Activated CD8-positive, alpha-beta T cell treated with anti-CD3 and anti-CD28 coated beads, Interleukin-2, amount 10 ng/mL, durations not matched to agents 7 days and 5 days (primary cell): Measurements from ENCODE around the gene ASXL2. TPM values are rescaled to one million over a fixed set of nuclear protein-coding genes. Genes with fewer than 3 reads are reported as not detected.

ENCODE experiments used
- ATAC-seq: fragments of 150-1000 bp; cut with Tn5 transposase; one replicate; pipeline ENCODE4 v1.10.0; 2021; ENCODE audit warnings: moderate library complexity
- CTCF ChIA-PET: fragments of 350-600 bp; sonication (Branson Sonifier 250); formaldehyde crosslinking; loops from one replicate; lab custom pipeline; 2021; ENCODE audit warnings: antibody characterized with exemption; lab: Charles Lee
- POLR2A ChIA-PET: fragments of 350-600 bp; sonication (Branson Sonifier 250); formaldehyde crosslinking; loops from one replicate; lab custom pipeline; 2021; ENCODE audit warnings: antibody characterized with exemption; lab: Charles Lee
- DNase-seq: peaks from one replicate; pipeline ENCODE4 v3.0.0-alpha.2; 2020
- H3K27ac Mint-ChIP-seq: one replicate; pipeline ENCODE4 v1.8.0; 2021; ENCODE audit warnings: mild to moderate bottlenecking, mixed read lengths
- H3K27me3 Mint-ChIP-seq: one replicate; pipeline ENCODE4 v1.8.0; 2021; ENCODE audit warnings: low read depth, mixed read lengths
- H3K36me3 Mint-ChIP-seq: one replicate; pipeline ENCODE4 v1.8.0; 2021; ENCODE audit warnings: low read depth, mixed read lengths
- H3K4me1 Mint-ChIP-seq: one replicate; pipeline ENCODE4 v1.8.0; 2021; ENCODE audit warnings: low read depth, mixed read lengths
- H3K4me3 Mint-ChIP-seq: one replicate; pipeline ENCODE4 v1.8.0; 2021; ENCODE audit warnings: mild to moderate bottlenecking, mixed read lengths
- H3K9me3 Mint-ChIP-seq: one replicate; pipeline ENCODE4 v1.8.0; 2022; ENCODE audit warnings: mixed read lengths; ENCODE audit not compliant: insufficient read depth
- total RNA-seq, 2 experiments: library from RNA; stranded (reverse); gene quantifications; one replicate each; pipeline ENCODE4 v1.2.3, GENCODE V29; 2021

Gene ASXL2
- total RNA-seq, 2 experiments from 2014 or later: 44.0 to 45.0 TPM

DNA sequence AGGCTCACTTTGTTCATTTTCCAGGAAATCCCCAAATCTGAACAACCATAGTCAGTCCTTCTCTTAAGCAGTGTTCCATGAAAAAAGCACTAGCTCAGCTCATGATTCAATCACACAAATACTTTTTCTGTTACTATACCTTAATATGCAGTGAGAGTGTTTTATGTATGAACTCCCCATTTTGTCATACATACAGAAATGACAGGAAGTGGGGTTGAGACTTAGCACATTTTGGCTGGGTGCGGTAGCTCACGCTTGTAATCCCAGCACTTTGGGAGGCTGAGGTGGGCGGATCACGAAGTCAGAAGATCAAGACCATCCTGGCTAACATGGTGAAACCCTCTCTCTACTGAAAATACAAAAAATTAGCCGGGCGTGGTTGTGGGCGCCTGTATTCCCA, 149.7 kb downstream of the ASXL2 start:
- ChIA-PET CTCF (no interaction called here), POLR2A (interaction anchor here (0.6 kb wide), 1 partner anchor 9 kb away, joined by 3 read pairs; no protein-coding TSS in a partner anchor)
- no peaks in the 10 kb centered on the region for H3K36me3 Mint-ChIP-seq
- H3K9me3 Mint-ChIP-seq: no peaks in the 10 kb centered on the region
- DNase-seq (no peak), ATAC-seq (no peak)
- no peak overlapping the region for H3K27ac Mint-ChIP-seq
- H3K4me1 Mint-ChIP-seq: no peaks in the 10 kb centered on the region
- no peak overlapping the region for H3K4me3 Mint-ChIP-seq
- peaks cover 7% of the 10 kb centered on the region for H3K27me3 Mint-ChIP-seq

DNA sequence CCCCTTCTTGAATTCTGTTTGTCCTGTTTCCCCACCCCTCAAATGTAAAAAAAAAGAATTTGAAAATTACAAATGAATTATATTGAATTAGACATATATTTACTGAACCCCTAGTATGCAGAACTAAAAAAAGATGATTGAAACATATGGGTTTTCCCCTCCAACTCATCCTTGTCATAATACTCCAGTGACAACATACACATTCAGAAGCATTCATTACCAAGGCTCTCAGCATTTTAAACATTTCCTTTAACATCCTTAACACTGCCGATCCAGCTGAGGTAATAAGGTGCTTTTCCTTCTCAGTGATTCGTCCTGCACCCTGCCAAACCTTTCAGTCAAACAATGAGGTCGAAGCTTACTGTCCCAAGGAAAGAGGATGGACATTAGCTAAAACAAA, 151.8 kb downstream of the ASXL2 start:
- H3K9me3 Mint-ChIP-seq: no peaks in the 10 kb centered on the region
- no peak for DNase-seq
- no peaks in the 10 kb centered on the region for H3K4me1 Mint-ChIP-seq
- ChIA-PET POLR2A (no interaction called here), CTCF (no interaction called here)
- no peak overlapping the region for H3K4me3 Mint-ChIP-seq
- no peaks in the 10 kb centered on the region for H3K36me3 Mint-ChIP-seq
- no peak overlapping the region for H3K27ac Mint-ChIP-seq
- ATAC-seq: no peak
- peaks cover 9% of the 10 kb centered on the region for H3K27me3 Mint-ChIP-seq

DNA sequence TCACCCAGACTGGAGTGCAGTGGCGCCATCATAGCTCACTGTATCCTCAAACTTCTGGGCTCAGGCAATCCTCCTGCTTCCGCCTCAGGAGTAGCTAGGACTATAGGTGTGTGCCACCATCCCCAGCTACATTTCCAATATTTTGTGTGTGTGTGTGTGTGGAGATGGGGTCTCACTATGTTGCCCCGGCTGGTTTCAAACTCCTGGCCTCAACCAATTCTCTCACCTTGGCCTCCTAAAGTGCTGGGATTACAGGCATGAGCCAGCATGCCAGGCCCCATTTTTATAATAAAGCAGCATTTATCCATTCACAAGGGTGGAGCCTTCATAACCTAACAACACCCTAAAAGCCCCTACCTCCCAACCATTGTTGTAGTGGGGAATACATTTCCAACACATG, 152.4 kb downstream of the ASXL2 start:
- H3K4me3 Mint-ChIP-seq: no peak overlapping the region
- POLR2A ChIA-PET: no interaction called here
- H3K36me3 Mint-ChIP-seq: no peaks in the 10 kb centered on the region
- ATAC-seq (no peak), DNase-seq (no peak)
- H3K27ac Mint-ChIP-seq: no peak overlapping the region
- CTCF ChIA-PET: no interaction called here
- H3K4me1 Mint-ChIP-seq: no peaks in the 10 kb centered on the region
- no peaks in the 10 kb centered on the region for H3K9me3 Mint-ChIP-seq
- peaks cover 13% of the 10 kb centered on the region for H3K27me3 Mint-ChIP-seq

DNA sequence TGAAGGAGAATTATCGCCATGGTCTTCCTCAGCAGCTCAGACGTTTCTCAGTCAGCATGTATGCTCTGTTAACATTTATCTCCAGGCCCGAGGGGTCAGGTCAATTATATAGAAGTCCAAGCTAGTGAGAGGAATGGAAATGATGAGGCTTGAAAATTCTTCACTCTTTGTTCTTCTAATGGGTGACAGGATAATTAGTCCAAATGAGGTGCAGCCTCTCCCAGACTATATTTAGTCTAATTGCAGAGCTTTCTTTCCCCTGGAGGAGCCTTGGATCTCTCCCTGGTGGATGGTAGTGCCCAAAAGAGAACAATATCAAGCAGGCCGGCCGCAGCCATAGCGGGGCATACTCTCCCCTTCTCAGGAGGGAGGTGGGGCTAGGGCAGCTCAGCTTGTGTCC, 153.5 kb downstream of the ASXL2 start:
- Mint-ChIP-seq H3K4me1 (no peaks in the 10 kb centered on the region), H3K27ac (no peak overlapping the region), H3K27me3 (peaks cover 14% of the 10 kb centered on the region), H3K36me3 (no peaks in the 10 kb centered on the region), H3K4me3 (no peak overlapping the region), H3K9me3 (no peaks in the 10 kb centered on the region)
- CTCF ChIA-PET: no interaction called here
- no peak for DNase-seq
- ATAC-seq: no peak
- POLR2A ChIA-PET: no interaction called here

DNA sequence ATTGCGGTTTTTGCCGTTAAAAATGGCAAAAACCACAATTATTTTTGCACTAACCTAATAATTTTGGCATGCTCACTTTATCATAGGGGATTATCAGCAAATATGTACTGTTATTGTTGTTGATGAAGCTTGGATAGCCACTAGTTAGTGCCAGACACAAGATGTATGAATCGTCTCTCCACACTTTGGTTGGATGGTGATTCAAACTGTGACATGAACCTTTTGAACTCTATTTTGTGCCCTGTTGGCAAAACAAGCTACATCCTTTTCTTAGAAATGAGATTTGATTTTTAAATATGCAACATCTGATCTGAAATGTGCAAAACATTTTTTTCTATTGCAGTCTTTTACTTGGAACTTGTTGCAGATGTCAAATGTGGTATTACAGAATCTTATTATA, 156.1 kb downstream of the ASXL2 start:
- POLR2A ChIA-PET: no interaction called here
- Mint-ChIP-seq H3K4me1 (peaks cover 5% of the 10 kb centered on the region), H3K27me3 (peaks cover 12% of the 10 kb centered on the region), H3K27ac (no peak overlapping the region), H3K9me3 (no peaks in the 10 kb centered on the region), H3K36me3 (no peaks in the 10 kb centered on the region), H3K4me3 (no peak overlapping the region)
- no peak for DNase-seq
- CTCF ChIA-PET: interaction anchor here (0.7 to 1.0 kb wide), 2 partner anchors 13 to 104 kb away, joined by 3 read pairs; no protein-coding TSS in a partner anchor
- no peak for ATAC-seq

DNA sequence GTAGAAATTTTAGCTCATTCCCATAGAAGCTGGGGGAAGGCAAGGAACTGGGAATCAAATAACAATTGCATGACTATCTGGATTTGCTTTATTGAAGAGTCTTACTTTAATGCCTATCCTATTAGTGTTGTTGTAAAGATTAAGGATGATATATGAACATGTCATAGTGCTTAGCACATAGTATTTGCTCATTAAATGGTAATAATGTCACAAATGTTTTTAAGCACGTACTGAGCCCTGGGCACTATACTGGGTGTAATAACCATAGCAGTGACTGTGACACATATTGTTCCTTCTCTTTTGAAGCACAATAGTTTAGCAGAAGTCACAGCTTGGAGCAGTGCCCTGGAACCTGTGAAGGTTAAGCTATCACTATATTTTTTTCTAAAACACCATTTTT, 157.7 kb downstream of the ASXL2 start:
- no peak for DNase-seq
- Mint-ChIP-seq H3K27ac (no peak overlapping the region), H3K27me3 (peaks cover 14% of the 10 kb centered on the region), H3K36me3 (no peaks in the 10 kb centered on the region), H3K9me3 (no peaks in the 10 kb centered on the region), H3K4me3 (no peak overlapping the region), H3K4me1 (peaks cover 5% of the 10 kb centered on the region)
- no peak for ATAC-seq
- POLR2A ChIA-PET: no interaction called here
- CTCF ChIA-PET: no interaction called here

DNA sequence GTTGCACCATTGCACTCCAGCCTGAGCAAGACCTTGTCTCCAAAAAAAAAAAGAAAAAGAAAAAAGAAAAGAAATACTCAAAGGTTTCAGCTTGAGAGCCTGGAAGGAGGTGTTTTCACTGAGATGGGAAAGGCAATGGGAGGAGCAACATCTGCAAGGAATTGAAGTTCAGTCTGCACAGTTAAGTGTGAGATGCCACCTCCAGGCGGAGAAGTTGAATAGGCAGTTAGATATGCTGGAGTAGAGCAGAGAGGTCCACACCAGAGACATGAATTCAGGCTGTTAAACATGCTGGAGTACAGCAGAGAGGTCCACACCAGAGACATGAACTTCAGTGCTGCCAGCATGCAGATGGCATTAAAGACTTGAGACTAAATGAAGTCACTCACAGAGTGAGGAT, 163.5 kb downstream of the ASXL2 start:
- Mint-ChIP-seq H3K4me3 (no peak overlapping the region), H3K36me3 (no peaks in the 10 kb centered on the region), H3K27ac (no peak overlapping the region), H3K4me1 (peaks cover 15% of the 10 kb centered on the region), H3K27me3 (peaks cover 15% of the 10 kb centered on the region), H3K9me3 (no peaks in the 10 kb centered on the region)
- ATAC-seq: no peak
- no peak for DNase-seq
- POLR2A ChIA-PET: no interaction called here
- CTCF ChIA-PET: interaction anchor here (3.1 to 3.5 kb wide), 2 partner anchors 15 to 107 kb away, joined by 16 to 19 read pairs; no protein-coding TSS in a partner anchor

DNA sequence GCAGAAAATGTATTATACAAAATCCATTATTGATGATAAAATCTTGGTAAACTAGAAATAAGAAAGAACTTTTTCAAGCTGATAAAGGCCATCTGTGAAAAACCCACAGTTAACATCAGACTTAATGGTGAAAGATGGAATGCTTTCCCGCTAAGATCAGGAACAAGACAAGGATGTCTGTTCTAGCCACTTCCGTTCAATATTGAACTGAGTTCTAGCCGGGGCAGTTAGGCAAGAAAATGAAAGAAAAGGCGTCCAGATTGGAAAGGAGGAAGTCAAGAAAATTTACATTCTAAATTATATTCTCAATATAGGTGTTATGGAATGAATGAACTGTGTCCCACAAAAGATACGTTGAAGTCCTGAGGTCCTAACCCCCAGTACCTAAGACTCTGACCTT, 165.8 kb downstream of the ASXL2 start:
- Mint-ChIP-seq H3K27me3 (peaks cover 14% of the 10 kb centered on the region), H3K36me3 (no peaks in the 10 kb centered on the region), H3K4me3 (no peak overlapping the region), H3K4me1 (peaks cover 10% of the 10 kb centered on the region), H3K9me3 (no peaks in the 10 kb centered on the region), H3K27ac (no peak overlapping the region)
- ChIA-PET CTCF (interaction anchor here (1.5 kb wide), 1 partner anchor 105 kb away, joined by 3 read pairs; no protein-coding TSS in a partner anchor), POLR2A (no interaction called here)
- no peak for DNase-seq
- no peak for ATAC-seq

DNA sequence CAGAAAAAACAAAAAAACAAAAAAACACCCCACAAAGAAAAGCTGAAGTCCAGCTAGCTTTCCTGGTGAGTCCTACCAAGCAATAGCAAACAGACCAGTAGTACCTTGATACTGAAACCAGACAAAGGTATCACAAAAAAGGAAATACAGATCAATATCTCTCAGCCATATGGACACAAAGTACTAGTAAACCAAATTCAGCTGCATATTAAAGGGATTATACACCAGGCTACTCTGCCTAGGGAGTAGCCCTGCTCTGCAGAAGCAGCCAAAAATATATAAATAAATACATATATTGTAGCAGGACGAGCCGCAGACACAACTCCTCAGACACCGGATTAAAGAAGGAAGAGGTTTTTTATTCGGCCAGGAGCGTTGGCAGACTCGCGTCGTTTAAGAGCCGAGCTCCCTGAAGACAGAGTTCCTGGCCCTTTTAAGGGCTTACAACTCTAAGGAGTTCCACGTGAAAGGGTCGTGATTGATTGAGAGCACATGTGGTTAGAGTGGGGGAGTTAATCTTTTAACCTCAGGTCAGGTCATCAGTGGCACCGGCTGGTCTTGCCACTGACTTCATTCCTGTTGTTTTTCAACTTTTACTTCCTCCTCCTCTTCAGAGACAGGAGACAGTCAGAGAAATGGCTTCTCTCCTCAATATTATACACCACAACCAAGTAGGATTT, 166.5 kb downstream of the ASXL2 start:
- DNase-seq (no peak), ATAC-seq (no peak)
- peaks cover 10% of the 10 kb centered on the region for H3K4me1 Mint-ChIP-seq
- ChIA-PET CTCF (interaction anchor here (1.5 to 3.6 kb wide), 2 partner anchors 11 to 105 kb away, joined by 3 to 20 read pairs; no protein-coding TSS in a partner anchor), POLR2A (no interaction called here)
- peak overlapping the region; percentile 26 for H3K27ac Mint-ChIP-seq
- H3K36me3 Mint-ChIP-seq: no peaks in the 10 kb centered on the region
- H3K27me3 Mint-ChIP-seq: peaks cover 14% of the 10 kb centered on the region
- H3K9me3 Mint-ChIP-seq: no peaks in the 10 kb centered on the region
- H3K4me3 Mint-ChIP-seq: peak overlapping the region; percentile 47

DNA sequence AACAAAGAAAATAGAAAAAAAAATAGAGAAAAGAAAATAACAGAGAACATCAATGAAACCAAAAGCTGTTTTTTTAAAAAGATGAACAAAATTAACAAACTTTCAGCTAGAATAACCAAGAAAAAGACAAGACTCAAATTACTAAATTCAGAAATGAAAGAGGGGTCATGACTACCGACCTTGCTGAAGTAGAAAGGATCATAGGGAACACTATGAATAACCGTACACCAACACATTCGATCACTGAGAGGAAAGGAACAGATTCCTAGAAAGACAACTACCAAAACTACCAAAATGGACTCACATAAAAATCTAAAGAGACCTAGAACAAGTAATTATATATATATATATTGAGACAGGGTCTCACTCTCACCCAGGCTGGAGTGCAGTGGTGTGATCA, 167.5 kb downstream of the ASXL2 start:
- DNase-seq: no peak
- ChIA-PET CTCF (interaction anchor here (0.6 to 3.6 kb wide), 7 partner anchors 10 to 299 kb away, joined by 3 to 20 read pairs (median 3); no protein-coding TSS in a partner anchor), POLR2A (no interaction called here)
- ATAC-seq: no peak
- no peaks in the 10 kb centered on the region for H3K9me3 Mint-ChIP-seq
- peaks cover 12% of the 10 kb centered on the region for H3K27me3 Mint-ChIP-seq
- no peak overlapping the region for H3K27ac Mint-ChIP-seq
- H3K36me3 Mint-ChIP-seq: no peaks in the 10 kb centered on the region
- H3K4me3 Mint-ChIP-seq: no peak overlapping the region
- peaks cover 10% of the 10 kb centered on the region for H3K4me1 Mint-ChIP-seq

DNA sequence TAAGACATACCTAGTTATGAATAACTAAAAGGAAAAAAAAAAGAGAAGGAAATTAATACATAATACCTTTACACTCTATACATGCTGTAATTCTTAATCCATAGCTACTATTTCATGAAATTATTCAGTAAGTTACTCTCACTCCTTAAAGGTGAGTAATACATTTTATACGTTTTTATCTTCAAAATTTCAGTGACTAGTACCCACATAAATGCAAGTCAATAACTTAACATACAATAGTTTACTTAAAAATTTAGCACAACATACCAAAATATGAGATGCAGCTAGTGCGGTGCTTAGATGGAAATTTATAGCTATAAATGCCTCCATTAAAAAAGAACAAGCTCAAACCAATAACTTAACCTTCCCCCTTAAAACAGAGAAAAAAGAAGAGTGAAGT, 168.9 kb downstream of the ASXL2 start:
- Mint-ChIP-seq H3K4me3 (no peak overlapping the region), H3K9me3 (no peaks in the 10 kb centered on the region), H3K4me1 (peaks cover 10% of the 10 kb centered on the region), H3K36me3 (no peaks in the 10 kb centered on the region), H3K27ac (no peak overlapping the region), H3K27me3 (peaks cover 12% of the 10 kb centered on the region)
- no peak for ATAC-seq
- CTCF ChIA-PET: interaction anchor here (0.8 to 3.6 kb wide), 5 partner anchors 9 to 103 kb away, joined by 3 to 20 read pairs (median 3); no protein-coding TSS in a partner anchor
- no peak for DNase-seq
- POLR2A ChIA-PET: interaction anchor here (1.0 kb wide), 1 partner anchor 11 kb away, joined by 3 read pairs; no protein-coding TSS in a partner anchor

DNA sequence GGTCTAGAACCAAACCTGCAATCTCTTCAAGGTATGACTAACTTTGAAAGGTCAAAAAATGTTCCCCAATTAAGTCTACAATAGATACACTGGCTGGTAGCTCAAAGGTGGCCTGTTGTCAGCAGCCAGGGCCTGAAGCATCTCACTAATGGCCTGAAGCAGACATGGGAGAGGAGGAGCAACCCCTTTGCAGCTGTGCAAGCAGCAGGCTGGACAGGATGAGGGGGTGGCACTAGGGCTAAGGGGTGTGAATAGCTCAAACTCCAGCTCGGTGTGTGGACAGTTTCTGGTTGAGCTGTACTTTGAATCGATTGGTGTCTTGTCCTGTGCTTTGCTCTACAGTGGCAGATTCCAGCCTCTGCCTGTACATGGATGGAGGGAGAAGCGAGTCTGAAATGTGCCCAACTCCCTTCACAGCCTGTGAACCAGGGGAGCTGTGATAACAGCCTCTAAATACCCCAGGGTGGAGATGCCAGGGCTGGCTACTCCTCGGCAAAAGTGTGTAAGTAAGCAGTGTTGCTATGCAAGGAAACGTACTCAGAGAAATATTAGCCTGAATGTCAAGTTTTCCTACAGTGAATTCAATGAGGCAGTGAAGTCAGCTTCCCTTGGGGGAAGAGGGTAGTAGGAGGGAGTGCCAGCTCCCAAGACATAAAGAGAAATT, 170.2 kb downstream of the ASXL2 start:
- ChIA-PET POLR2A (no interaction called here), CTCF (interaction anchor here (0.6 kb wide), 1 partner anchor 1975 kb away, joined by 3 read pairs; no protein-coding TSS in a partner anchor)
- Mint-ChIP-seq H3K4me3 (no peak overlapping the region), H3K36me3 (no peaks in the 10 kb centered on the region), H3K27me3 (peaks cover 6% of the 10 kb centered on the region), H3K27ac (no peak overlapping the region), H3K9me3 (no peaks in the 10 kb centered on the region), H3K4me1 (peaks cover 10% of the 10 kb centered on the region)
- DNase-seq (no peak), ATAC-seq (no peak)
